Psoas muscle (tissue), 8 donors: ENCODE results near the gene MYOM3. TPM values are rescaled to one million over a fixed set of nuclear protein-coding genes. Genes with fewer than 3 reads are reported as not detected.
"Not testable (repeated sequence)": the region's sequence is repeated elsewhere in the genome, so short reads cannot be mapped to it uniquely, and the experiment has no call there.

Experiments
- ATAC-seq, 4 donors: fragments of 200-7000 bp; cut with Tn5 transposase; one replicate each; pipeline ENCODE4 v1.9.1; 2020; ENCODE audit warnings: moderate library complexity in 3 of 4, mild to moderate bottlenecking in 2 of 4
- DNase-seq, 2 donors: peaks; one replicate each; pipeline ENCODE4 v3.0.0-alpha.2; 2020
- H3K27ac ChIP-seq: fragments of 200-600 bp; one replicate; pipeline ENCODE4 v1.8.0; 2022
- H3K27me3 ChIP-seq, 3 donors: fragments of 200-600 bp in 1 of 3; one replicate each; pipeline versions ENCODE4 v1.6.1 to v1.8.0; 2013 to 2022; ENCODE audit warnings: low read length in 2 of 3, mild to moderate bottlenecking in 2 of 3, moderate library complexity in 1 of 3; ENCODE audit not compliant: insufficient read depth in 3 of 3
- H3K36me3 ChIP-seq, 2 donors: fragments of 200-600 bp in 1 of 2; one replicate each; pipeline versions ENCODE4 v1.6.1 to v1.8.0; 2013 to 2022; ENCODE audit warnings: low read depth in 1 of 2, mild to moderate bottlenecking in 1 of 2, moderate library complexity in 1 of 2; ENCODE audit not compliant: insufficient read depth in 1 of 2
- H3K4me1 ChIP-seq: fragments of 200-600 bp; one replicate; pipeline ENCODE4 v1.8.0; 2022
- H3K4me3 ChIP-seq: fragments of 200-600 bp; one replicate; pipeline ENCODE4 v1.8.0; 2022; ENCODE audit warnings: mild to moderate bottlenecking
- H3K9me3 ChIP-seq: fragments of 200-600 bp; one replicate; pipeline ENCODE4 v1.8.0; 2022
- WGBS, 3 donors: extraction: QIAGEN DNeasy Blood & Tissue Kit; methylation state at CpG; one replicate each; pipeline versions ENCODE4 v1.1.6 to v1.1.7; 2013; 5-methylcytosine and 5-hydroxymethylcytosine counted together
- intact Hi-C, 2 donors: fragments of 100-400 bp; cut with DNase I; formaldehyde crosslinking; loops; one replicate each; pipeline versions ENCODE4 v1.11.0 to v1.14.2; 2022
- polyA plus RNA-seq, 3 donors: library from polyadenylated mRNA; stranded (reverse); fragments of 200-250 nt; gene quantifications; one replicate each; pipeline ENCODE4 v1.2.3, GENCODE V29; 2013
- total RNA-seq, 4 donors: library from RNA; stranded (reverse); fragmentation: NEBNext Ultra II Directional in 2 of 4; extraction: Animal tissue kit (Norgen Biotek cat#: 25700) in 2 of 4; gene quantifications; one replicate each; pipeline versions ENCODE4 v1.2.1 to v1.2.4, GENCODE V29; 2021 to 2023
- TF ChIP-seq, protein P1 (sequence below): fragments of 200-600 bp; IDR thresholded peaks from one replicate; pipeline ENCODE4 v1.8.0; 2022; ENCODE audit warnings: antibody characterized with exemption
- donor health status: healthy with polysubstance abuse.
- donor health status: DM: no; HTN: no; CAD: no; lungs with moderate emphysema.
- donor health status: Bipolar disorder and iron deficiency.
- donor health status: healthy.
- donor health status: DM: yes; HTN: yes; CAD: no.
- donor health status: DM: no; HTN: no; CAD: no.
- donor health status: DM: no; HTN: no; CAD: no.
- donor health status: DM: yes; HTN: yes; CAD: no.

The MYOM3 gene
- total and polyA plus RNA-seq, 7 donors: 86.7 to 505 (median 152) TPM

DNA sequence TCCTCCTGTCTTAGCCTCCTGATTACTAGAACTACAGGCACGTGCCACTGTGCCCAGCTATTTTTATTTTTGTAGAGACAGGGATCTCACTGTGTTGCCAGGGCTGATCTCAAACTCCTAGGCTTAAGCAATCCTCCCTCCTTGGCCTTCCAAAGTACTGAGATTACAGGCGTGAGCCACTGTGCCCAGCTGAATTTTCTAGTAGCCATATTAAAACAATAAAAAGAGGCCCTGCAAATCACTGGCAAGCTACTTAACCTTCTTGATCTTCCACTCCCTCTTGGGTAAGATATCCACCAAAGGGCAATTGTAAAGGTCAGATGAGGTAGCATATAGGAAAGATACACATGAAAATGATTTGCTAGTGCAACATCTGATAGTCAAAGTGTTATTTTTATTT, 66.2 kb downstream of the MYOM3 start:
- peak overlapping the region; percentile 63 for H3K27ac ChIP-seq
- no peaks in the 10 kb centered on the region for H3K27me3 ChIP-seq
- ATAC-seq: peak in 1 of 4 donors; percentile 20
- no peak overlapping the region for H3K4me3 ChIP-seq
- H3K36me3 ChIP-seq: no peaks in the 10 kb centered on the region
- DNase-seq: no peak
- WGBS, 3 donors: 30 to 47% (median 31%) methylated on average over 2 of the region's 2 CpGs
- TF ChIP-seq, protein P1, sequence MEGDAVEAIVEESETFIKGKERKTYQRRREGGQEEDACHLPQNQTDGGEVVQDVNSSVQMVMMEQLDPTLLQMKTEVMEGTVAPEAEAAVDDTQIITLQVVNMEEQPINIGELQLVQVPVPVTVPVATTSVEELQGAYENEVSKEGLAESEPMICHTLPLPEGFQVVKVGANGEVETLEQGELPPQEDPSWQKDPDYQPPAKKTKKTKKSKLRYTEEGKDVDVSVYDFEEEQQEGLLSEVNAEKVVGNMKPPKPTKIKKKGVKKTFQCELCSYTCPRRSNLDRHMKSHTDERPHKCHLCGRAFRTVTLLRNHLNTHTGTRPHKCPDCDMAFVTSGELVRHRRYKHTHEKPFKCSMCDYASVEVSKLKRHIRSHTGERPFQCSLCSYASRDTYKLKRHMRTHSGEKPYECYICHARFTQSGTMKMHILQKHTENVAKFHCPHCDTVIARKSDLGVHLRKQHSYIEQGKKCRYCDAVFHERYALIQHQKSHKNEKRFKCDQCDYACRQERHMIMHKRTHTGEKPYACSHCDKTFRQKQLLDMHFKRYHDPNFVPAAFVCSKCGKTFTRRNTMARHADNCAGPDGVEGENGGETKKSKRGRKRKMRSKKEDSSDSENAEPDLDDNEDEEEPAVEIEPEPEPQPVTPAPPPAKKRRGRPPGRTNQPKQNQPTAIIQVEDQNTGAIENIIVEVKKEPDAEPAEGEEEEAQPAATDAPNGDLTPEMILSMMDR: no peak
- peaks cover 14% of the 10 kb centered on the region for H3K4me1 ChIP-seq
- no peaks in the 10 kb centered on the region for H3K9me3 ChIP-seq
- intact Hi-C loops: no loop called here

DNA sequence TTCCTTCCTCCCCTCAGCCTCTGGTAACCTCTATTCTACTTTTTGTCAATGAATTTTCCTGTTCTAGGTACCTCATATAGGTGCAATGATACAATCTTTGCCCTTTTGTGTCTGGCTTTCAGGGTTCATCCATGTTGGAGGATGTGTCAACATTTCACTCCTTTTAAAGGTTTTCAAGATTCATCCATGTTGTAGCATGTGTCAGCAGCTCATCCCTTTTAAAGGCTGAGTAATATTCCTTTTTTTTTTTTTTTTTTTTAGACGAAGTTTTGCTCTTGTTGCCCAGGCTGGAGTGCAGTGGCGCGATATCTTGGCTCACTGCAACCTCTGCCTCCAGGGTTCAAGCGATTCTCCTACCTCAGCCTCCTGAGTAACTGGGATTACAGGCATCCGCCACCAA, 67.3 kb downstream of the MYOM3 start:
- H3K27me3 ChIP-seq, H3K27ac ChIP-seq, intact Hi-C loops, H3K4me3 ChIP-seq, H3K36me3 ChIP-seq, H3K9me3 ChIP-seq, ATAC-seq, DNase-seq: not testable (repeated sequence)
- WGBS, 3 donors: 87 to 99% (median 93%) methylated on average over 5 of the region's 5 CpGs
- H3K4me1 ChIP-seq: peaks cover 14% of the 10 kb centered on the region

DNA sequence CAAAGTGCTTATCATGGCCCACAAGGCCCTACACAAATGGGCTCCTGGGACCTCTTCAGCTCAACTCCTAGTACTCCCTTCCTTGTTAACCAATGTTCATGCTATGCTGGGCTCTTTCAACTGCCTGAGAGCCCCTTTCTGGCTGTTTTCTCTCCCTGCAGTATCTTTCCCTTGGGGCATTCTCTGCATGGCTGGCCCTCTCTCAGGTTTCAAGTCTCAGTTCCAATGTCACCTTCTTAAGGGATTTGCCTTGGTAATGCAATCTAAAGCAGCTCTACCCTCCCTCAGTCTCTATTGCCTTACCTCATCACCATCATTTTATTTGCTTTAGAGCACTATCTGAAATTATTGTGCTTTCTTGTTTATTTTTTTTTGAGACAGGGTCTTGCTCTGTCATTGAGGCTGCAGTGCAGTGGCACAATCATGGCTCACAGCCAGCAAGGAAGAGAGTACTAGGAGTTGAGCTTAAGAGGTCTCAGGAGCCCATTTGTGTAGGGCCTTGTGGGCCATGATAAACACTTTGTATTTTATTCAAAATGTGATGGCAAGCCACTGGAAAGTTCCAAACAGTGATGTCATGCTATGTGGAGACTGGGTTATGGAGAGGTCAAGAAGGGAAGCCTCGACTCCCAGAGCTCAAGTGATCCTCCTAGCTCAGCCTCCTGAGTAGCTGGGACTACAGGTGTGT, 68.4 kb downstream of the MYOM3 start:
- 46 to 58% (median 50%) methylated on average over 1 of the region's 1 CpG for WGBS, 3 donors
- no peak for DNase-seq
- no peak for ATAC-seq
- no peak overlapping the region for H3K27ac ChIP-seq
- no peak overlapping the region for H3K4me3 ChIP-seq
- H3K9me3 ChIP-seq: no peaks in the 10 kb centered on the region
- no peaks in the 10 kb centered on the region for H3K36me3 ChIP-seq
- H3K27me3 ChIP-seq: no peaks in the 10 kb centered on the region
- H3K4me1 ChIP-seq: peaks cover 14% of the 10 kb centered on the region
- intact Hi-C loops: no loop called here
- TF ChIP-seq, protein P1: no peak

DNA sequence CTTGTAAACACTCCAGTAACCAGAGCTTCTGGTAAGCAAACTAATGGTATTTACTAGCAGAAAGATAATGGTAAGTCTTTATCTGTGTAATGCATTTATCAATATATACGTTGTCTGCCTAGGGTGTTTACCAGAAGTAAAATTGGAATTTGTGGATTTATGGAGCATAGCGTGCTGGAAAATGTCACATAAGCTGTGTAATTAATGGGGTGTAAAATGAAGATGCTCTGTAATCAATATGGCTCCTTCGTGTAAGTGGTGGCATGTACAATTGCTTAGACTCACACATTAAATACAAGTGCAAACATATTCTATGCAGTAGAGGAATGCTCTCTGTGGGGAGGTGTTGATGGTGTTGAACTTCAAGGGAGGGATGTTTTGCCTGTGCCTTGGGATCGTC, 69.6 kb downstream of the MYOM3 start:
- DNase-seq (no peak), ATAC-seq (no peak)
- H3K4me3 ChIP-seq: no peak overlapping the region
- no peaks in the 10 kb centered on the region for H3K27me3 ChIP-seq
- 77 to 81% (median 79%) methylated on average over 4 of the region's 4 CpGs for WGBS, 3 donors
- TF ChIP-seq, protein P1: no peak
- H3K4me1 ChIP-seq: peaks cover 14% of the 10 kb centered on the region
- H3K27ac ChIP-seq: no peak overlapping the region
- no peaks in the 10 kb centered on the region for H3K9me3 ChIP-seq
- intact Hi-C loops: no loop called here
- no peaks in the 10 kb centered on the region for H3K36me3 ChIP-seq

DNA sequence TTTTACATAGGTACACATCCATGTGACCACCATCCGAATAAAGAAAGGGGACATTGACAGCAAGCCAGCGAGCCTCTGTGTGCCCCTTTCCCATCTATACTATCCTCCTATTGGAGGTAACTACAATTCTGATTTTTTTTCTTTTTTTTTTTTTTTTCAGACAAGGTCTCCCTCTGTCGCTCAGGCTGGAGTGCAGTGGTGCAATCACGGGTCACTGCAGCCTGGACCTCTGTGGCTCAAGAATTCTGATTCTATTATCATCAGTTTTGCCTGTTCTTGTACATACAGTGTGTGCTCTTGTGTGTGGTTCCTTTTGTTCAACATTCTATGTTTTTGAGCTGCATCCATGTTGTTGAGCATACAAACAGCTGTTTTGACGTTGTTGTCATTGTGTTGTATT, 75.8 kb downstream of the MYOM3 start:
- no peak overlapping the region for H3K4me3 ChIP-seq
- no peaks in the 10 kb centered on the region for H3K9me3 ChIP-seq
- intact Hi-C loops: no loop called here
- no peaks in the 10 kb centered on the region for H3K36me3 ChIP-seq
- H3K27me3 ChIP-seq: no peaks in the 10 kb centered on the region
- H3K27ac ChIP-seq: no peak overlapping the region
- no peaks in the 10 kb centered on the region for H3K4me1 ChIP-seq
- no peak for ATAC-seq
- no peak for DNase-seq
- 81 to 91% (median 82%) methylated on average over 5 of the region's 5 CpGs for WGBS, 3 donors
- TF ChIP-seq, protein P1: no peak
